GM18907 (cell line): Measurements from ENCODE around the gene STOM.

Source experiments
- ATAC-seq: cut with Tn5 transposase; IDR thresholded peaks from one replicate; pipeline ENCODE4 v1.9.1; 2021; ENCODE audit warnings: mild to moderate bottlenecking, moderate library complexity; ENCODE audit not compliant: unreplicated experiment

STOM gene

GRCh38 chr9:121323449-121324151 lies 46.5 kb downstream of the STOM start:
- ATAC-seq, result no peak

GRCh38 chr9:121322737-121323448 lies 47.2 kb downstream of the STOM start:
- no peak for ATAC-seq

- ATAC-seq, result no peak
Measured at GRCh38 chr9:121322037-121322736, 47.9 kb downstream of the STOM start.

GRCh38 chr9:121321016-121321503 lies 49.0 kb downstream of the STOM start:
- ATAC-seq, result no peak

GRCh38 chr9:121319383-121319780 lies 50.7 kb downstream of the STOM start:
- no peak for ATAC-seq

- no peak for ATAC-seq
Measured at GRCh38 chr9:121318631-121319382, 51.2 kb downstream of the STOM start.

GRCh38 chr9:121317737-121318630 lies 52.1 kb downstream of the STOM start:
- ATAC-seq, result no peak

- no peak for ATAC-seq
Measured at GRCh38 chr9:121316852-121317373, 53.1 kb downstream of the STOM start.

GRCh38 chr9:121316378-121316777 lies 53.7 kb downstream of the STOM start:
- no peak for ATAC-seq

GRCh38 chr9:121313458-121314152 lies 56.4 kb downstream of the STOM start:
- ATAC-seq, result no peak

GRCh38 chr9:121312169-121312568 lies 57.9 kb downstream of the STOM start:
- no peak for ATAC-seq

GRCh38 chr9:121310571-121310970 lies 59.5 kb downstream of the STOM start:
- no peak for ATAC-seq

- no peak for ATAC-seq
Measured at GRCh38 chr9:121309833-121310425, 60.1 kb downstream of the STOM start.

GRCh38 chr9:121309171-121309570 lies 60.9 kb downstream of the STOM start:
- no peak for ATAC-seq

- ATAC-seq, result no peak
Measured at GRCh38 chr9:121308765-121309164, 61.3 kb downstream of the STOM start.

GRCh38 chr9:121307976-121308375 lies 62.1 kb downstream of the STOM start:
- ATAC-seq, result no peak

- no peak for ATAC-seq
Measured at GRCh38 chr9:121305269-121305994, 64.6 kb downstream of the STOM start.

- ATAC-seq, result no peak
Measured at GRCh38 chr9:121304707-121305106, 65.3 kb downstream of the STOM start.
